Tracheal epithelial cell (primary cell): ENCODE data around the gene PRAME. TPM values are rescaled to one million over a fixed set of nuclear protein-coding genes. Genes with fewer than 3 reads are reported as not detected.

Experiments used
- total RNA-seq: library from RNA; depleted of rRNA; stranded (reverse); fragments of >200 nt; gene quantifications from 2 replicates; pipeline ENCODE4 v1.2.1, GENCODE V29; 2014

Gene PRAME, protein sequence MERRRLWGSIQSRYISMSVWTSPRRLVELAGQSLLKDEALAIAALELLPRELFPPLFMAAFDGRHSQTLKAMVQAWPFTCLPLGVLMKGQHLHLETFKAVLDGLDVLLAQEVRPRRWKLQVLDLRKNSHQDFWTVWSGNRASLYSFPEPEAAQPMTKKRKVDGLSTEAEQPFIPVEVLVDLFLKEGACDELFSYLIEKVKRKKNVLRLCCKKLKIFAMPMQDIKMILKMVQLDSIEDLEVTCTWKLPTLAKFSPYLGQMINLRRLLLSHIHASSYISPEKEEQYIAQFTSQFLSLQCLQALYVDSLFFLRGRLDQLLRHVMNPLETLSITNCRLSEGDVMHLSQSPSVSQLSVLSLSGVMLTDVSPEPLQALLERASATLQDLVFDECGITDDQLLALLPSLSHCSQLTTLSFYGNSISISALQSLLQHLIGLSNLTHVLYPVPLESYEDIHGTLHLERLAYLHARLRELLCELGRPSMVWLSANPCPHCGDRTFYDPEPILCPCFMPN
- total RNA-seq: 0.48 TPM in 1 of 2 replicates, not detected in the other

GRCh38 chr22:22558972-22559603 lies at the start of gene PRAME:
PRAME (minus strand) TSS chr22:22559265; CDS start chr22:22556832, 2,433 bp downstream.

GRCh38 chr22:22520020-22520656 lies 38.9 kb downstream of the PRAME start, which contains the start of gene ZNF280A:
ZNF280A (minus strand) TSS chr22:22520270; CDS start chr22:22515630, 4,640 bp downstream.

GRCh38 chr22:22508274-22509176 lies 50.5 kb downstream of the PRAME start, which contains the start of gene ZNF280B:
ZNF280B (minus strand) TSS chr22:22508742; CDS start chr22:22489398, 19,344 bp downstream.

Other genes with a start within 250 kb of the PRAME start
- 0.21 and 0.24 TPM in 2 replicates for gene ZNF280B, start 50.5 kb downstream of the PRAME start, total RNA-seq
- gene ZNF280A, start 39.0 kb downstream of the PRAME start, total RNA-seq: not detected in 2 replicates
- not detected in 2 replicates for gene GGTLC2, start 85.3 kb upstream of the PRAME start, total RNA-seq